NCI-H1105 (cell line): ENCODE measurements around the gene TEF.

ENCODE experiments used
- DNase-seq: peaks from one replicate; lab custom pipeline; 2025; lab: John Stamatoyannopoulos, UW

Gene TEF

GRCh38 chr22:41354979-41355378, 26.8 kb upstream of the TEF start:
- DNase-seq, result no peak

- DNase-seq, result no peak
These were observed 25.8 kb upstream of the TEF start for GRCh38 chr22:41355895-41356294.

- DNase-seq, result no peak
These were observed 25.2 kb upstream of the TEF start for GRCh38 chr22:41356430-41357028.

- DNase-seq, result no peak
These were observed 24.6 kb upstream of the TEF start for GRCh38 chr22:41357191-41357590.

- DNase-seq, result no peak
These were observed 22.8 kb upstream of the TEF start for GRCh38 chr22:41358927-41359326.

GRCh38 chr22:41359376-41359775, 22.4 kb upstream of the TEF start:
- no peak for DNase-seq

- DNase-seq, result no peak
These were observed 21.6 kb upstream of the TEF start for GRCh38 chr22:41360126-41360525.

GRCh38 chr22:41361716-41362310, 19.9 kb upstream of the TEF start:
- no peak for DNase-seq

- DNase-seq, result no peak
These were observed 19.1 kb upstream of the TEF start for GRCh38 chr22:41362615-41363014.

- no peak for DNase-seq
These were observed 17.5 kb upstream of the TEF start for GRCh38 chr22:41364233-41364632.

- DNase-seq, result no peak
These were observed 16.8 kb upstream of the TEF start for GRCh38 chr22:41364955-41365354.

- no peak for DNase-seq
These were observed 16.3 kb upstream of the TEF start for GRCh38 chr22:41365425-41365824.

- no peak for DNase-seq
These were observed 15.3 kb upstream of the TEF start for GRCh38 chr22:41366323-41367029.

- DNase-seq, result peak; percentile 95
These were observed 14.6 kb upstream of the TEF start for GRCh38 chr22:41367039-41367679.

- no peak for DNase-seq
These were observed 13.8 kb upstream of the TEF start for GRCh38 chr22:41367680-41368542.

GRCh38 chr22:41368543-41369423, 13.0 kb upstream of the TEF start:
- no peak for DNase-seq

GRCh38 chr22:41369424-41369745, 12.4 kb upstream of the TEF start:
- no peak for DNase-seq

- no peak for DNase-seq
These were observed 11.9 kb upstream of the TEF start for GRCh38 chr22:41369837-41370236.

- no peak for DNase-seq
These were observed 3.9 kb upstream of the TEF start for GRCh38 chr22:41377846-41378245.

GRCh38 chr22:41380993-41381328, 781 bp upstream of the TEF start:
- no peak for DNase-seq

- peak; percentile 69 for DNase-seq
These were observed 396 bp downstream of the TEF start for GRCh38 chr22:41382098-41382578.
